Activated T-cell treated with anti-CD3 and anti-CD28 coated beads for 24 hours (primary cell): ENCODE measurements around the gene DNAJC10.
"Not testable (repeated sequence)": the region's sequence is repeated elsewhere in the genome, so short reads cannot be mapped to it uniquely, and the experiment has no call there.

Experiments used
- DNase-seq: peaks from one replicate; pipeline ENCODE4 v3.0.0-alpha.2; 2020; ENCODE audit warnings: low read depth

Gene DNAJC10, protein sequence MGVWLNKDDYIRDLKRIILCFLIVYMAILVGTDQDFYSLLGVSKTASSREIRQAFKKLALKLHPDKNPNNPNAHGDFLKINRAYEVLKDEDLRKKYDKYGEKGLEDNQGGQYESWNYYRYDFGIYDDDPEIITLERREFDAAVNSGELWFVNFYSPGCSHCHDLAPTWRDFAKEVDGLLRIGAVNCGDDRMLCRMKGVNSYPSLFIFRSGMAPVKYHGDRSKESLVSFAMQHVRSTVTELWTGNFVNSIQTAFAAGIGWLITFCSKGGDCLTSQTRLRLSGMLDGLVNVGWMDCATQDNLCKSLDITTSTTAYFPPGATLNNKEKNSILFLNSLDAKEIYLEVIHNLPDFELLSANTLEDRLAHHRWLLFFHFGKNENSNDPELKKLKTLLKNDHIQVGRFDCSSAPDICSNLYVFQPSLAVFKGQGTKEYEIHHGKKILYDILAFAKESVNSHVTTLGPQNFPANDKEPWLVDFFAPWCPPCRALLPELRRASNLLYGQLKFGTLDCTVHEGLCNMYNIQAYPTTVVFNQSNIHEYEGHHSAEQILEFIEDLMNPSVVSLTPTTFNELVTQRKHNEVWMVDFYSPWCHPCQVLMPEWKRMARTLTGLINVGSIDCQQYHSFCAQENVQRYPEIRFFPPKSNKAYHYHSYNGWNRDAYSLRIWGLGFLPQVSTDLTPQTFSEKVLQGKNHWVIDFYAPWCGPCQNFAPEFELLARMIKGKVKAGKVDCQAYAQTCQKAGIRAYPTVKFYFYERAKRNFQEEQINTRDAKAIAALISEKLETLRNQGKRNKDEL

GRCh38 chr2:182715892-182716649 is at the start of gene DNAJC10:
TSS of gene DNAJC10 (plus strand) at chr2:182716257. CDS start at chr2:182718087, 1,830 bp downstream.
- DNase-seq: peak; percentile 80

- peak; percentile 6 for DNase-seq
Measured at GRCh38 chr2:182666674-182667314, 49.3 kb upstream of the DNAJC10 start.

- DNase-seq: no peak
Measured at GRCh38 chr2:182667315-182667695, 48.8 kb upstream of the DNAJC10 start.

DNA sequence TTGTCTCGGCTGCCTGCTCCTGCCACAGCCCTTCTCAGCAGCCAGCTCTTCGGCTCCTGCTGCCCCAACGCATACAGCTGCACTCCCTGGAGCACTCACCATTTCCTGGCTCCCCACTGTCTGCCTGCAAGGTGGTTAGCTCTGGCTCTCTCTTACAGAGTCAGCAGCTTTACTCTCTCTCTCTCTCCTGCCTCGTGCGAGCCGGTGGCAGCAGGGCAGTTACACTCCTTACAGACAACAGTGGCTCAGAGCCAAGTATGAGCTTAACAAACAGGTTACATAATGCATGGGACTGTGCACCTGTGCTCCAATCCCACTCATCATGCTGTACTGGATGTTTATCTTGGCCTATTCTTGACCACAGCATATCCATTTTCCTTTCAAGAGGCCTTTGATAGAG is 47.4 kb upstream of the DNAJC10 start:
- DNase-seq: no peak

GRCh38 chr2:182672466-182673165 is 43.4 kb upstream of the DNAJC10 start:
- DNase-seq: no peak

- DNase-seq: no peak
Measured at GRCh38 chr2:182680837-182681236, 35.2 kb upstream of the DNAJC10 start.

- DNase-seq: no peak
Measured at GRCh38 chr2:182682210-182682609, 33.8 kb upstream of the DNAJC10 start.

DNA sequence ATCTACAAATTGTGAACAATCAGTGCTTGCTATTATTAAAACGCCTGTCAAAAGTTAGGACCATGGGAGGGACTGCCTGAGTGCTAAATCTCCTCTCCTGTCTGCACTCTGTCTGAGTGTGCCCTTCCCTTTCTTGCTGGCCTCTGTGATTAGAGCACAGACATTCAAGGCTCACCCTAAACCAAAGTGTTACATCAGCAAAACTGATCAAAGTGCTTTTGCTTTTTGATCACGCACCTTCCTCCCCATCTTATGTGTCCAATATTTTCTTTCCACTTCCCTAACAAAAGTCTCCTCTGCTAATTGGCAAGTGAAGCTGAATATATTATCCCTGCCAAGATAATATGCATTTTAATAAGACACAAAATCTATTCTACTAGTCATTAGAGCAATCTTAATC is 30.5 kb upstream of the DNAJC10 start:
- DNase-seq: no peak

DNA sequence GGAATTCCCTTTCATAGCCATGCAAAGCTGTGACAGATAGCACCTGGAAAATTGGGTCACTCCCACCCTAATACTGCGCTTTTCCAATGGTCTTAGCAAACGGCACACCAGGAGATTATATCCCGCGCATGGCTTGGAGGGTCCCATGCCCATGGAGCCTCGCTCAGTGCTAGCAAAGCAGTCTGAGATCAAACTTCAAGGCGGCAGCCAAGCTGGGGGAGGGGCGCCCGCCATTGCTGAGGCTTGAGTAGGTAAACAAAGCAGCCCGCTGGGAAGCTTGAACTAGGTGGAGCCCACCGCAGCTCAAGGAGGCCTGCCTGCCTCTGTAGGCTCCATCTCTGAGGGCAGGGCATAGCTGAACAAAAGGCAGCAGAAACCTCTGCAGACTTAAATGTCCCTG is 29.3 kb upstream of the DNAJC10 start:
- DNase-seq: not testable (repeated sequence)

DNA sequence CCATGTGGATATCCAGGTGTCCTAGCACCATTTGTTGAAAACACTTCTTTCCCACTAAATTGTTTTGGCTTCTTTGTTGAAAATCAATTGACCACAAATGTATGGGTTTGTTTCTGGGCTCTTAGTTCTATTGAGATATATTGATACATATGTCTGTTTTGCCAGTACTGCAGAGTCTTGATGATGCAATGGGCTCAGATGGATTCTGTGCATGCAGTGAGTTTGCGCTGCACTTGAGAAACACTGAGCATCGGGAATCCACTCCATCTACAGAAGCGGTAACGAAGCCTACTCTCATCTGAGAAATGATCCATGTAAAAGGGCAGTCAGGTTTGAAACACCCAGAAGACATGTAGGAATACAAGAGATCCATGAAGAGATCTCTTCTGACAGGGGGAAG is 21.9 kb upstream of the DNAJC10 start:
- DNase-seq: no peak

DNA sequence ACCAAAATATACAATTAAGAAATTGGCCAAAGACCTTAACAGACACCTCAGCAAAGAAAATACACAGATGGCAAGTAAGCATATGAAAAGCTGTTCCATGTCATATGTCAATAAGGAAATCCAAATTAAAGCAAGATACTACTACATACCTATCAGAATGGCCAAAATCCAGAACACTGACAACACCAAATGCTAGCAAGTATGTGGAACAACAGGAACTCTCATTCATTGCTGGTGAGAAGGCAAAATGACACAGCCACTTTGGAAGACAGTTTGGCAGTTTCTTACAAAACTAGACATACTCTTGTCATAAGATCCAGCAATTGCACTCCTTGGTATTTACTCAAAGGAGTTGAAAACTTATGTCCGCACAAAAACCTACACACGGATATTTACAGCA is 20.3 kb upstream of the DNAJC10 start:
- no peak for DNase-seq

DNA sequence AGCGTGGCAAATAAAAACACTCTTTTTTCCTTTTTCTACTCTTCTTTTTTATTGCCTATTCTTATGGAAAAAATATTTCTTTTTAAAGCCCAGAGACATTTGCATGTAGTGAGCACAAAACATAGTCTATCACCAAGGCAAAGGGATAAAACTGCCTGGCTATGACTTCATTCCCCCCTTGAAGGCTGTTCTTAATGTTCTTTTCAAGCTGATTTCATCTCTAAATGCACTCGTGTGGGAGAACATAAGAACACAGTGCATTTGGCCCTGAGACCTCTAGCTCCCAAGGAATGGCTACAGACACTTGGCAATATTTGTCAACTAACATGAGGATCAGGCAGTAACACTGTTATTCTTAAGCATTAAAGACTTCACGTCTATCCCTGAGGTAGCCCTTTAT is 17.4 kb upstream of the DNAJC10 start:
- no peak for DNase-seq

- no peak for DNase-seq
Measured at GRCh38 chr2:182705761-182706160, 10.3 kb upstream of the DNAJC10 start.

GRCh38 chr2:182706751-182707150 is 9.3 kb upstream of the DNAJC10 start:
- DNase-seq: no peak

- DNase-seq: no peak
Measured at GRCh38 chr2:182713601-182714000, 2.5 kb upstream of the DNAJC10 start.

GRCh38 chr2:182715121-182715891 is 751 bp upstream of the DNAJC10 start:
- DNase-seq: no peak

GRCh38 chr2:182716650-182716979 is 558 bp downstream of the DNAJC10 start:
- no peak for DNase-seq

- DNase-seq: no peak
Measured at GRCh38 chr2:182717416-182717815, 1.4 kb downstream of the DNAJC10 start.

DNA sequence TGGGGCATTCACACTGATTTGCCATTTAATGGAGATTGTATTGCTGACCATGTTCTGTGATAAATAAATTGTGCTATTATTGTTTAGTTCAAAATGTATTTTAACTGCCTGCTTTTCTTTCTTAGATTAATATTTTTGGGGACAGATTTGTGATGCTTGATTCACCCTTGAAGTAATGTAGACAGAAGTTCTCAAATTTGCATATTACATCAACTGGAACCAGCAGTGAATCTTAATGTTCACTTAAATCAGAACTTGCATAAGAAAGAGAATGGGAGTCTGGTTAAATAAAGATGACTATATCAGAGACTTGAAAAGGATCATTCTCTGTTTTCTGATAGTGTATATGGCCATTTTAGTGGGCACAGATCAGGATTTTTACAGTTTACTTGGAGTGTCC is 1.8 kb downstream of the DNAJC10 start:
- DNase-seq: no peak

- no peak for DNase-seq
Measured at GRCh38 chr2:182718459-182718858, 2.4 kb downstream of the DNAJC10 start.

DNA sequence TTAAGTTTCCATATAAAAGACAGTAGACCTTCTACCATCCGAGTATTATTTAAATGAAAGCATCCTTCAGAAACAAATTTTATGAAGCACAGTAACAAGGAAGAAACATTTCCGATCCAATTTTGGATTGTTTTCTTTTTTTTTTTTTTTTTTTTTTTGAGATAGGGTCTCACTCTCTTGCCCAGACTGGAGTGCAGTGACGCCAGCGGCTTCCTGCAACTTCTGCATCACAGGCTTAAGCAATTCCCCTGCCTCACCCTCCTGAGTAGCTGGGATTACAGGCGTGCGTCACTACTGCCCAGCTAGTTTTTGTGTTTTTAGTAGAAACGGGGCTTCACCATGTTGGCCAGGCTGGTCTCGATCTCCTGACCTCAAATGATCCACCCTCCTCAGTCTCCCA is 3.1 kb downstream of the DNAJC10 start:
- not testable (repeated sequence) for DNase-seq
